Dermis microvascular lymphatic vessel endothelial cell (primary cell): ENCODE data around the gene MAPKBP1. TPM values are rescaled to one million over a fixed set of nuclear protein-coding genes. Genes with fewer than 3 reads are reported as not detected.
A peak's percentile ranks its signal among the peaks of the same experiment; 100 is the strongest.

Experiments used
- DNase-seq, 2 donors: peaks; one replicate each; pipeline versions ENCODE4 v3.0.0 to v3.0.0-alpha.2; 2010; ENCODE audit warnings: low read depth in 2 of 2
- total RNA-seq: library from RNA; depleted of rRNA; stranded (reverse); fragments of >200 nt; gene quantifications from 2 replicates; pipeline ENCODE4 v1.2.1, GENCODE V29; 2014

The MAPKBP1 gene
- total RNA-seq, 1 donor from 2014 or later: 8.7 TPM

GRCh38 chr15:41782371-41783282 lies 8.3 kb downstream of the MAPKBP1 start:
- no peak for DNase-seq

DNA sequence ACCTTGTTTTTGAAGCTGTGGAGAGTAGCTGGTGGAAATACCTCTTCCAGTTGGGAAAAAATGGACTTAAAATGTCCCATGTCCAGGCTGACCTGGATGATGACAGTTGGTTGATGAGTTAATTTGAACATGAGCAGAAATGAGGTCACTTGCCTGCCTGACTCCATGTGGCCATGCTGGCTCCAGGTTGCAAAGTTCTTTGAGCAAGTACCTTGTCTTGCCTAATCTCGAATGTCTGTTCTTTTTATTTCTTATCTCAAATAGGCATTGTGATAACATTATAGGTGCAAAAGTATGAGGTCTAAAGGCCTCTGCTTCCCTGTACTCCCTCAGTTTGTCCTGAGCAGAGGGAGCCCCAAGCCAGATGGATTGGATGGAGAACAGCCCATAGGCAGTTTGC lies 9.0 kb downstream of the MAPKBP1 start:
- DNase-seq: no peak

DNA sequence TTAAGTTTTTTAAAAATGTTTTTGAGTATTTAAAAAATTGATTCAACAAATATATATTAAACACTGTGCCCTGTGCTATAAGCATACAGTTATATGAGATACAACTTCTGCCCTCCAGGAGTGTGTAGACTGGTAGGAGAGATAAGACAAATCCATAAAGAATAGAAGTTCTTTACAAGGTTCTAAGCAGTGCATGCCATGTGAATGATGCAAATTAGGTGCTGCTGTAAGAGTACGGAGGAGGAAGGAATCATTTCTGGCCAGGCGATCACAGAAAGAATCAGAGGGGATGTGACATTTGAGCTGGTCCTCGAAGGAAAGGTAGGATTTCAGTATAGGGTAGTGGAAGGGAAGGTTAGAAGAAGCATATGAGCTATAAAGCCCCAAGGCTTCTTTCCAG lies 14.0 kb downstream of the MAPKBP1 start:
- no peak for DNase-seq

- DNase-seq: no peak
Measured at GRCh38 chr15:41789236-41789635, 15.0 kb downstream of the MAPKBP1 start.

- DNase-seq: no peak
Measured at GRCh38 chr15:41789662-41790061, 15.4 kb downstream of the MAPKBP1 start.

DNA sequence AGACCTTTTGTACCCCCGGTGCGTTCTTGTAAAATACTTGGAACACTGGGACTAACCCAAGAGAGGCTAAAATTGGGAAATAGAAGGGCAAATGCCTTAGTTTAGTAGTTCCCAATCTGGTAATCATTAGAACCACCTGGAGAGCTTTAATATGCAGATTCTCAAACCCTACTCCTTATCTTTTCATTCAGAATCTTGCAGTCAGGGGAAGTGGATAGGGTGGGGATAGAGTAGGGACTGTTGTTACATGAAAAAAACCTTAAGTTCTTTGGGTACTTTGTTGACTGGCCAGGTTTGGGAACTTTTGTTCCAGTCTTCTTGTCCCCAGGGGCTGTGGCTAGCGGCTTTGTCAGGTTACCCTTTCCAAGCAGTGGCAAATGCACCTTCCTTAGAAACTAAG lies 15.9 kb downstream of the MAPKBP1 start:
- DNase-seq: no peak

- peak; percentile 21 to 87 for DNase-seq
Measured at GRCh38 chr15:41790756-41791546, 16.7 kb downstream of the MAPKBP1 start.

- DNase-seq: no peak
Measured at GRCh38 chr15:41791547-41791937, 17.3 kb downstream of the MAPKBP1 start.

DNA sequence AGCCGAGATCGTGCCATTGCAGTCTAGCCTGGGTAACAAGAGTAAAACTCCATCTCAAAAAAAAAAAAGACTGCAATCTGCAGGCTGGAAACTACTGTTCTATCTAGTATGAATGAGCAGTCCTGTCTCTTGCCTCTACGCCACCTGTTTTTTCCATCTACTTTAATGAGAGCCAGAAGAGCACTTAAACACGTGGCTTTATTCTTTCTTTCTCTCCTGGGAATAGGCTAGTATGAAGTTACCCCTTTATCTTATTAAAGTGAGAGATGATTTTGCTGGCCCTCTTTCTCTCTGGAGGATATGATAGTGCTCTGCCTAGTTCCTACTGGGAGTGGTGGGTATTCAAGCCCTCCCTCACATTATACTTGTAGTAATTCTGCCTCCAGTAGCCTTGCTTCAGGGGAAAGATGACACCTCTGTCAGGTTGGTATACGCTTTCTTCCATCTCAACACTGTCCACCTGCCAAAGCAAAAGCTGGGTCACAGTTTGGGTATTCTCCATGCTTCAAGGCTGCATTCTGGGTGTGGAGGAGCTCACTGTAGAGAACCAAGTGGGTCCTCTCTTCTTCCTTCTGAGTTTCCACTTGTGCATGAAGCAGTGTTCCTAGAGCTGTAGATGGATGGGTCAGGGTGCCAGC lies 17.8 kb downstream of the MAPKBP1 start:
- no peak for DNase-seq

DNA sequence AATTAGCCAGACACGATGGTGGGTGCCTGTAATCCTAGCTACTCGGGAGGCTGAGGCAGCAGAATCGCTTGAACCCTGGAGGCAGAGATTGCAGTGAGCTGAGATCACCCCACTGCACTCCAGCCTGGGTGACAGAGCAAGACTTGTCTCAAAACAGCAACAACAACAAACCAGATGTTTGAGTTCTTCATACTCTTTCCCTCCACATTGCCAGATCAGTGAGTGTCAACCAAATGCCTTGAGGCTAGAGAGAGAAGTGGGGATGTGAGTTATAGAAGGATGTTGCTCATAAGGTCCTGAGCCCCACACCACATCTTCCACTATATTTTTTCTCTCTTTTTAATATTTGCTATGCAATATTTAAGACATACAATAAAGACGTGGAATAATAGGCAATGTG lies 19.8 kb downstream of the MAPKBP1 start:
- DNase-seq: no peak

- peak in 1 of 2 donors; percentile 83 for DNase-seq
Measured at GRCh38 chr15:41795996-41796856, 21.9 kb downstream of the MAPKBP1 start.

GRCh38 chr15:41797201-41797944 lies 23.1 kb downstream of the MAPKBP1 start:
- peak in 1 of 2 donors; percentile 22 for DNase-seq

DNA sequence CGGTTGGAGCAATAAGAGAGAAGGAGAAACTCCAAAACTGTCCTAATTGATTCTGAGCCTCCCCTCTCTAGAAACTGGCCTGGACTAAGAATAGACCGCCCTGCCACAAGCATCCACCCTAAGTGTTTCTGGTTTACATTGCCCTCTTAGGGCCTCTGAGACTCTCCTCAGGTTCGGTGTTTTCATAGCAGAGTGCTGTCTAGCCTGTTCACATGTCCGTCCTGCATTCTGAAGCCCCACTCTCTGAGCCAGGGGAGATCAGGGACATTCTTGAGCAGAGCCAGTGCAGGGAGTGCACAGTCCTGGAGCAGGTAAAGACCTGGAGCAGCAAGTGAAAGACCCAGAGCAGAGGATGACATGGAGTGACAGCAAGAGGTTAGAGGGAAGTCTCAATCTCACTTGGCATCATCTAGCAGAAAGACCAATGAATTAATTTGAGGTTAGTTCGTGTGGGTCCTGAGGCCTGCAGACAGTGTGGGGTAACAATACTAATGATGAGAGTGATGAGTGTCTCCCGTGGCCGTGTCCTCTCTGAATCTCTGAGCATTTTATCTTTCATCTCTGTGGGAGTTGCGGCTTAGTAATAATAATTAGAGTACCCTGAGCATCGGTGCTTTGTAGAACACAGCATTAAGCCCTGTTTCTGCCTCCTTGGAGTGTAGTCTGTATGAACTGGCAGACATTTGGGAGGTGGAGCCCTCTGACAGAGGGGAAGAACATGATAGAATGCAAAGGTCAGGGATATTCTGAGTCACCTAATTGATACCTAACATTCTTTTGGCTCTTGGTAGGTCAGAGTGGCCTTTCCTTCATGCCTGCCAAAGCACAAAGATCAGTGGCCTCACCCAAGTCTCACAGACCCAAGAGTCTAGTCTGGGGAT lies 24.6 kb downstream of the MAPKBP1 start:
- no peak for DNase-seq

DNA sequence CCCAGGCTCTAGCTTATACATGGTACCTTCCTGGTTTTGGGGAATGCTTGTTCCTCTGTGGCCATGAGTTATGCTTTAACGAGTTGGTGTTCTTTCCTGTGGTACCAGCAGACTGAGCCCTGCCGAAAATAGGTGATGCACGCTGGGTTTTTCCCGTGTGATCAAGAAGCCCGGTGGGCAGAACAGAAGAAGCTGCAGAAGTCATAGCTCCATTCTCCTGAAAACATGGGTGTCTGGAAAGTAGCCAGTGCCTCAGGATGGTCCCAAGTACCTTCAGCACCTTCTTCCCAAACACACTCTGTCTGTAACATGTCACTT lies 25.2 kb downstream of the MAPKBP1 start:
- DNase-seq: no peak

GRCh38 chr15:41801185-41801584 lies 26.9 kb downstream of the MAPKBP1 start:
- DNase-seq: no peak

- peak in 1 of 2 donors; percentile 53 for DNase-seq
Measured at GRCh38 chr15:41801850-41802455, 27.7 kb downstream of the MAPKBP1 start.

GRCh38 chr15:41804361-41804760 lies 30.1 kb downstream of the MAPKBP1 start:
- peak in 1 of 2 donors; percentile 33 for DNase-seq

DNA sequence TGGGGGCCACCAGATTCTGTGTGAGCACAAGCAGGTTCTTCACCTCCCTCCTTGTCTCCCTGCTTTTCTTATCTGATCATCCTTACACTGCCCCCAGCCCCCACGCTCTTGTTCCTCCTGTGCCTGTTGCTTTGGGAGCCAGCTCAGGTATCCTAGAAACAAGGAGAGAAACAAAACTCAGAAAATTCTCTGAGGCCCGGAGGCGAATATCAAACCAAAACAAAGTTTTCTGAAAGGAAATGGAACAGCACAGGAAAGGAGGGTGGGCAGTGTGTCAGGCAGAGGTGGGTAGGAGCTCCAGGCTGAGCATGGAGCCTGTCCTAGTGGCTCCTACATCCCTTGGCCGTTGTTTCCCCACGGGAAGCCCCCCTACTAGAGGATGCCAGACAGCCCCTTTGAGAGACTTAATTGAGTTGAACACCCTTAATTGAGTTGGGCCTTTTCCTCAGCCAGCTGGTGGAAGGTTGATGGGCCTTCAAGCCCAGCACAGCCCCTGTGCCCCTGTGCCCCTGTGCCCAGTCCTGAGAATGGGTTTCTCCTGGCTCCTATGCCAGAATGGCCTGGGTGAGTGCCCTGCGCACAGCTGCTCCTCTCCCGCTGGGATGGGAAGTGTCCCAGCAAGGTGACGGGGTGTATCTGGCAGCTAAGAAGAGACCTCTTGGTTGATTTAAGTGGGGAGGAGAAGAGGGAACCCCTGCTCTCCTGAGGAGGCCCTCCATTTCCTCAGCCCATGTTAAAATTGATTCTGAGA lies 30.8 kb downstream of the MAPKBP1 start:
- peak in 1 of 2 donors; percentile 73 for DNase-seq
